Endothelial cell of hepatic sinusoid (primary cell): Measurements from ENCODE around the gene FGD4.

Experiments used
- in situ Hi-C: cut with HindIII; loops from 2 replicates; pipeline ENCODE4 v1.10.0; 2017; ENCODE audit warnings: low sequenced_read_pairs

The FGD4 gene

DNA sequence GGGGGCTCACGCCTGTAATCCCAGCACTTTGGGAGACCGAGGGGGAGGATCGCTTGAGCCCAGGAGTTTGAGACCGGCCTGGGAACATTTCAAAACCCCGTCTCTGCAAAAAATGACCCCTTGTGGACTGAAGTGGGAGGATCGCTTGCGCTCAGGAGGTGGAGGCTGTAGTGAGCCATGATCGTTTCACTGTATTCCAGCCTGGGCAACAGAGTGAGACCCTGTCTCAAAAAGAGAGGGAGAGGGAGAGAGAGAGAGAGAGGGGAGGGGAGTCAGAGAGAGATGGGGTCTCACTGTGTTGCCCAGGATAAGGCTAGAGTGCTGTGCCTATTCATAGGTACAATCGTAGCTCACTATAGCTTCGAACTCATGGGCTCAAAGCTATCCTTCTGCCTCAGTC is 2.8 kb downstream of the FGD4 start:
- in situ Hi-C loops, result no loop called here

DNA sequence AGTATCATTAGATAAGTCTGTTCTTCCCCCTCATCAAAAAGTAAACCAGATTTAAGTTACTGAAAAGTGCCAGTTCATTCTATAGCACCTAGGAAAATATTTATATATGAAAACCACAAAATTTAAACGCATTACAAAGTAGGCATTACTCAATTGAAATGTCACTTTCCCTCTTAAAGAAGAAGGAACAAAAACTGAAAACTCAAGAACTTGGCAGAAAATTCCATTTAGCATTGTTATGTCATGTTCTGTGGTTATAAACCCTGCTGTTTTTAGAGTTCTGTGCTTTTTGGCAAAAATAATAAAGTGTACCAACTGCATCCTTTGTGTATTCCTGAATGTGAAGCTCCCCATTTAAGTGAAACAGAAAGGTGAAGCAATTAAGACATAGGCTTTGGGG is 3.6 kb downstream of the FGD4 start:
- in situ Hi-C loops, result no loop called here

DNA sequence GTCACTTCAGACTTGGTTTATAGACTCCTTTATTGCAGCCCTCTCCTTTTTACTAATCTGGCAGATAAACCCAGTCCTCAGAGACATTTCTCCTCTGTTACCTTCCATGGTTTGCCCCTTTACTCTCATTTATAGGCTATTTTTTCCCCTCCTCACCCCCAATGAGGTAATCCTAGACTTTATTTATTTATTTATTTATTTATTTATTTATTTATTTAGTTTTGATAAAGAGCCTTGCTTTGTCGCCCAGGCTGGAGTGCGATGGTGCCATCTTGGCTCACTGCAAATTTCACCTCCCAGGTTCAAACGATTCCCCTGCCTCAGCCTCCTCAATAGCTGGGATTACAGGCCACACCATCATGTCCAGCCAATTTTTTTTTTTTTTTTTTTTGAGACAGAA is 8.4 kb downstream of the FGD4 start:
- in situ Hi-C loops, result no loop called here

DNA sequence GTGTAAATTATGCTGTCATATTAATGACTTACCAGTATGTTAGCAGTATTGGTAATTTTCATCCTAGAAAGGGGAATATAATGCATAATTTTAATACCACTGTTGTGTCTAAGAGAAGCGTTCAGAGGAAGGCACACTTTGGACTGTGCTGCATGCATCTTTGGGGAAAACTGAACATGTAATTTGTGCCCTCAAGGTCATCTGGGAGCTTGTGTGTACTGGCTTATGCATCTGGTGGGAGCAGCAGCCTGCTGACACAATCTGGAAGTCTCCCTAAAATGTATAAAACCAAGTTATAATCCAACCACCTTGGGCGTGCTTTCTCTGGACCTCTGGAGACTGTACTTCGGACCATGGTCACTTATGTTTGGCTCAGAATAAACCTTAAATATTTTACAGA is 14.1 kb downstream of the FGD4 start:
- in situ Hi-C loops, result no loop called here

DNA sequence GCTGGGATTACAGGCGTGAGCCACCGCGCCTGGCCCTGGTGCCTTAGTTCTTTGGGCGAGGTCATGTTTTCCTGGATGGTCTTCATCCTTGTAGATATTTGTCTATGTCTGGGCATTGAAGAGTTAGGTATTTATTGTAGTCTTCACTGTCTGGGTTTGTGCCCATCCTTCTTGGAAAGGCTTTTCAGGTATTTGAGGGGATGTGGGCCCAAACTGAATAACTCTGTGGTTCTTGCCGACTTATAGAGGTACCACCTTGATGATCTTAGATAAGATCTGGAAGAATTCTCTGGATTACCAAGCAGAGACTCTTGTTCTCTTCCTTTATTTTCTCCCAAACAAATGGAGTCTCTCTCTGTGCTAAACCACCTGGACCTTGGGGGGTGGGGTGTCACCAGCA is 18.9 kb downstream of the FGD4 start:
- in situ Hi-C loops, result no loop called here

DNA sequence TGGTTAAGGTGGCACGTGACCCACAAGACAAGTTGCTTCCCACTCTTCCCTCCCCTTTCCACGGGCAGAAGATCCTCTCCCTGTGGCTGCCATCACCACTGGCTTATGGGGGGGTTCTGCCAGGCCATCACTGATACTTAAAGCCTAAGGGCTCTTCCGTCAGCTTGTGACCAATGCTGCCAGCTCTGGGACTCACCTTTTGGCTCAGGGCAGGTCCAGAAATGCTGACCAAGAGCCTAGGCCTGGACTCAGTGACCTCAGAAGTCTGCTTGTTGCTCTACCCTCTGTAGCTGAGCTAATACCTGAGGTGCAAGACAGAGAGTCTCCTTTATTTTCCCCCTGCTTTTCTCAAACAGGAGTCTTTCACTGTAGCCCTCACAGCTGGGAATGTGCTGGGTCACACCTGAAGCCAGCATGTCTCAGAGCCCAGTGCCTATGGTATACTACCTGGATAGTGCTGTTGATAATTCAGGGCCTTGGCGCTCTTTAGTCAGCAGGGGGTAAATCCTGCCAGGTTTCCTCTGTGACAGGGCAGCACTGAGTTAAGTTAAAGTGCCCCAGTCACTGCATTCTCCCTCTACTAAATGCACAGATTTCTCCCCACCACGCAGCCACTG is 19.7 kb downstream of the FGD4 start:
- in situ Hi-C loops, result no loop called here

DNA sequence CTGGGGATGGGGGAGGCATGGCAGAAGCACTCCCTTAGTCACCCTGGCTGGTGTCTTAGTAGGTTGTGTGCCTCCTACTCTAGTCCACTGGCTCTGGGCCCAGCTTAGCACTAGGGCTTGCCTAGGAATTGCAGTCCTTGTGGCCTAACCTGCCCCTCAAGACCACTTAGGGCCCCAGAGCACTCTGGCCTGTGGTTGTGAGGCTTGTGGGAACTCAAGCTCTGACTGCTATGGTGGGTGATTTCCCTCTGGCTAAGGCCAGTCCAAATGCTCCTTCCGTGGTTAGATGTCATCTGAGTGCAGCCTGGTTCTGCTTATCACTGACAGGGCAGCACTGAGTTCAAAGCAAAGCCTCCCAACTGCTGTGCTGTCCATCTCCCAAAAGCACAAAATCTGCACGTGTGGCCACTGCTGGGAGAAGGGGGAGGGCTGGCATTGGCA is 20.2 kb downstream of the FGD4 start:
- in situ Hi-C loops, result no loop called here

DNA sequence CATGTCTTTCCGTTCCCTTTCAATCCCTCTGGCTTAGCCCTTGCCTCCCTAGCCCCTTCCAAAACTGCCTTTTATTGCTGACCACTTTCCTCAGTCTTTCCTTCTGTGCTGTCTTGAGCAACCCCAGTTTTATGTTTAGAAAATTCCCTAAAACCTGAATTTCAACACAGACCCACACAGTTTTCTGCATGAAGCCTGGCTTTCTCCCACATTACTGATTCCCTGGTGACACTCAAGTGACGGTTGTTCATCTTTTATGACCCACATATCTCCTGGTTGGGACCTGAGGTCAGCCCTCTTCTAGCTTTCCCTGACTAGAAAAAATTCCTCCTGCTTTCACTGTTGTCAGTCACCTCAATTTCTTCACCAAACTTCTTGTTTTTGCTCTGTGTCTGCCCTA is 21.0 kb downstream of the FGD4 start:
- in situ Hi-C loops, result no loop called here

DNA sequence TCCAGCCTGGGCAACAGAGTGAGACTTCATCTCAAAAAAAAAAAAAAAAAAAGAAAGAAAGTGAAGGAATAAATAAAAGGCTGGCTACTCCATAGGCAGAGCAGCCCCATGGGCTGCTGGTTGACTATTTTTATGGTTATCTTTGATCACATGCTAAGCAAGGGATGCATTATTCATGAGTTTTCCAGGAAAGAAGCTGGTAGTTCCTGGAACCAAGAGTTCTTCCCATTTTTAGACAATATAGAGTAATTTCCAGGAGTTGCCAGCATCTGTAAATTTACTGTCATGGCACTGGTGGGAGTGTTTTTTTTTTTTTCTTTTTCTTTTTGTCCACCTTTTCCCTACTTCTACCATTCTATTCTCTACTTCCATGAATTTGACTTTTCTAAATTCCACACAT is 24.2 kb downstream of the FGD4 start:
- in situ Hi-C loops, result no loop called here

DNA sequence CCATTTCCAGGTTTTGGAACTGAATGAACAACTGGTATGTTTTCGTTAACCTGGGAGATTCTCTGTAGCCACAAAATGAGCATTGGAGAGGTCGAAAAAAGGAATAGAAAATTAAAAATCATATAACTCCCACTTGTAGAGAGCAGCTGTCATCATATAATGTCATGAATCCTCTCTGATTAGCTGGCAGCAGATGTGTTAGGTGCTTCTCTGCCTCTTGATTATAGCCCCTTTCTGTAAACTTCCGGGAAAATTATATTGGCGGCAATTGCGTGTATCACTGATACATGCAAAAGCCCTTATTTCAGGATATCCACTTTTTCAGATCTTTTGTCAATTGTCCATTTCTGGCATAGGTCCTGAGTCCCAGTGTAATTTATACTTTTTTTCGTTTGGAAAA is 31.7 kb downstream of the FGD4 start:
- in situ Hi-C loops, result no loop called here

DNA sequence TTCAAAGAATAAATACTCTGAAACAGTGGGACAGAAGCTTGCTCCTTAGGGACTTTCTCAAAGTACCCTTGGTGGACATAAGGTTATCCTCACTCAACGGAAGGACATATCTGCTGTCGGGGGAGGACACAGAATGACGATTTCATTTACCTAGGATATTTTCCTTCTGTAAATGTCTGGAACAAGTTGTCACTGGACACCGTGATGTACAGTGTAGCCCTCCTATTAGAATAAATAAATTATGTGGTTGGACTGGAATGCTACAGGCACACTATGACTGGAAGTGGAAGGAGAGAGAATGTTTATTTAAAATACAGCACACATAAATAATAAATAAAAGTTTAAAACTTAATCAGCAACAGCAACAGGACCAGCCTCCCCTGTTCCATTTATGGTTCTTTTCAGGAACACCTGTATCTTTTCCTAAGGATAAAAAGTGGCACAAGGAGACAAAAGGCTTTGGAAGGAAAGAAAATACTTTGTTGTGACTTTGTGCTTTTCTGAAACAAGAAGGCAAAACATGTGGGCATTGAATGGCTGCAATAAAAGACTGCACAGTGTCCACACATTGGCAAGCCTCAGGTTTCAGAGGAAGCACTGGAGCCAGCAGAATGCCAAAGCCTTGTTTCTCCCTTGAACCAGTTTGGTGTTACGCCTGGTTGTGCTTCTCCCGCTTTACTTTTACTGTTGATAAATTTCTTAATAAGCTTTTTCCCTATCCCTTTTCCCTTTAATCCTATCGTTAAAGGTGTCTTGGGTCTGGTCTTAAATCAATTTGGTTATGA is 36.8 kb downstream of the FGD4 start:
- in situ Hi-C loops, result loop anchor here (5.0 kb wide), 2 partner anchors 66 to 101 kb away; no protein-coding TSS in a partner anchor

DNA sequence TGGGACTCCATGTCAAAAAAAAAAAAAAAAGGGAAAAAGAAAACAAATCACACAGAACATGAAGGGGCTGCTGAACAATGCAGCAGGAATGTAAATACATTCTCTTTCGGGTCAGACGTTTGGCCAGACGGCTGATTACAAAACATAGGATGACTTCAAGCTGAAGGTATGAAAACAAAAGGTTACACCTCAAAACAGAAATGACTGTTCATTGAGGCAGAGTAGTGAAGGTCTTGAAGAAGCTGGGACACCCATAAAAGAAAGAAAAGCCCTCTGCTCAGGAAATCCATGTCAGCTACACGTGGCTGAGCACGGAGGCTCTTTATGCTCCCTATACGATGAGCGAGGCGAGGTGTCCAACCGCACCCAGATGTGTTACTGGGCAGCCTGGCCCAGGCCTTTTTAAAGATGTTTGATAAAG is 37.7 kb downstream of the FGD4 start:
- in situ Hi-C loops, result loop anchor here (5.0 kb wide), 2 partner anchors 65 to 100 kb away; no protein-coding TSS in a partner anchor

DNA sequence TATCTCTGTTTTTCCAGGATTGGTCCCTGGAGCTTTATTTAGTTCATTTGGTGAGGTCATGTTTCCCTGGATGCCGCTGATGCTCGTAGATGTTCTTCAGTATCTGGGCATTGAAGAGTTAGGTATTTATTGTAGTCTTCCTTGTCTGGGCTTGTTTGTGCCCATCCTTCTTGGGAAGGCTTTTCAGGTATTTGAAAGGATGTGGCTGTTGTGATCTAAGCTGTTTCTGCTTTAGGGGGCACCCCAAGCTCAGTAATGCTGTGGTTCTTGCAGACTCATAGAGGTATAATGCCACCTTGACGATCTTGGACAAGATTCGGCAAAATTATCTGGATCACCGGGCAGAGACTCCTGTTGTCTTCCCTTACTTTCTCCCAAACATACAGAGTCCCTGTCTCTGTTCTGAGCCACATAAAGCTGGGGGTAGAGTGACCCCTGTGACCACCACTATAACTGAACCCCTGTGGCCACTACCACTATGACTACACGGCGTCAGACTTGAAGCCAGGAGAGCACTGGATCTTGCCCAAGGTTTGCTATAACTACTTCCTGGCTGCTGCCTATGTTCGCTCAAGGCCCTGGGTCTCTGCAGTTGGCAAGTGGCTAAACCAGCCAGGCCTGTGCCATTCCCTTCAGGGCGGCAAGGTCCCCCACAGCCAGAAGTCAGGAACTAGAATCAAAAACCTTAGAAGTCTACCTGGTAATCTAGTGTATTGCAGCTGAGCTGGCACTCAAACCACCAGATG is 40.9 kb downstream of the FGD4 start:
- in situ Hi-C loops, result no loop called here

DNA sequence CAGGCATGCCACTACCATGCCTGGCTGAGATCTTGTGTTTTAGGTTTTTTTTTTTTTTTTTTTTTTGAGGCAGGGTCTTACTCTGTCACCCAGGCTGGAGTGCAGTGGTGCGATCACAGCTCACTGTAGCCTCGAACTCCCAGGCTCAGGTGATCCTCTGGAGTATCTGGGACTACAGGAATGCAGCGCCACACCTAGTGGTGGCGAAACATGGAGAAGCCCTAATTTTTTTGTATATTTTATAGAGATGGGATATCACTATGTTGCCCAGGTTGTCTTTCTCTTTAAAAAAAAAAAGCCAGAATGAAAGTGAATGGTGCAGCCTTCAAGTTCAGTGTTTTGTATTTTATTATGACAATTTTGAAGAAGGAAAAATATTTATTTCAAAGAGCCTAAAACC is 44.1 kb downstream of the FGD4 start:
- in situ Hi-C loops, result no loop called here

DNA sequence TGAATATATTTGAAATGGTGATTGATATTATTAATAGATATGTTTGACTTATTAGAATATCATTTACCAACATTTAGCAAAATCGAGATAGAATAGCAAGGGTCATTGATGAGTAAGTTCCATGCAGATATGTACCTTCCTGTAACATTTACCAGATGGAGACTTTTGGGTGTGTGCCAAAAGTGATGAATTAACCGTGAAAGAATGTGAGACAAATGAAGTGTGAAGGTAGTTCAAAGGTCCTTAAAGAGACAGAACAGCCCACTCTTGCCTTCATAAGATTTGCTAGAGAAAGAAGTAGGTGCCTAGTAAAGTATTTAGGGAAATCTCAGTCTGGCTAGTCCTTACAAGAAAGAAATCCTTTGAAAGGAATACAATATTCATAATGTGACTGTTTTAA is 45.5 kb downstream of the FGD4 start:
- in situ Hi-C loops, result no loop called here

DNA sequence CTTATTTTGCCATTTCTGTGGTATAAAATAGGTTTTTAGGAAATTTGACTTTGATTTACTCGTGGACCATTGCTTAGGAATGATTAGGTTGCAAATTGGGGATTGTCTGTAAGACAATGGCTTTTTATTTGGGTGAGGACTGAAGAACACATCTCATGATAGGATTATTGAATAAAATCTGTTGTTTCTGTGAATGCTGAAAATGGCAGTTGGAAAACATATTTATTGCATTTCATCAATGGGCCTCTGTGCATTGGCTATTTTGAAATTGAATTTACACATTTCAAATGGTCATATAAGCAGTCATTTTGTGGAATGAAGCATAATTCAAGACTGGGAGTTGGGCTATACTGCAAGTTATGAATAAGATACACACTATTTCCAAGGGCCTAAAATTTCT is 46.0 kb downstream of the FGD4 start:
- in situ Hi-C loops, result no loop called here

DNA sequence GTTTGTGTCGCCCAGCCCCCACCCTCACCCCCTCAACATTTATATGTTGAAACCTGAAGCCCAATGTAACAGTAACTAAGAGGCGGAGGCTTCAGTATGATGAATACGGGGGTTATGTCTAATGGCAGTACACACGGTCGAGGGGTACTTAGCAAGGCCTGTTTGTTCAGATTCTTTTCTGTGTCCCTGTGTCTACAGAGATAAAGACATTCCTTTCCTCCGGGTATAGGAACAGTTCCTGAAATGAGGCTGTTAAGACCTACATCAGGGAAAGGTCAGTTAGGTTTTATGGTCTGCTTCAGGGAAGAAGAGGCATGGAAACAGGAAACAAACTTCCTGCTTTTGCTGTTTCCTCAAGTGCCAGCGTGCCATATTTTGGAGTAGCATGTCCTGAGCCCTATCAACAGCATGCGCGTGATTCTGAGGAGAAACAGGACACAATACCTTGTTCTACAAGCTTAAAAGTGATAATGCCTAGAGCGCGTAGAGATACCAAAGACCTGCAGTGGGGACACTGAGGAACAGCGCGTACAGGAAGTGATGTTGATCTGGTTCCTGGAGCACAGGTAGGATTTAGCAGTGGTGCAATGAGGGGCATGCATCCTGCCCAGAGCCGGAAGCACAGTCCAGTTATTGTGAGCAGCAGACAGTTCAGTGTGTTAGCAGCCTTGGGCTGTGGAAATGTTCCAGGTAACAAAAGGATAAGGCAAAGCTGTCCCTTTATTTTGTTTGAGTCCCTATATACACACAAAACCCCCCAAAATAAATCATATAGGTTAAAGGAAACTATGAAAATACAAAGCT is 47.2 kb downstream of the FGD4 start:
- in situ Hi-C loops, result no loop called here

DNA sequence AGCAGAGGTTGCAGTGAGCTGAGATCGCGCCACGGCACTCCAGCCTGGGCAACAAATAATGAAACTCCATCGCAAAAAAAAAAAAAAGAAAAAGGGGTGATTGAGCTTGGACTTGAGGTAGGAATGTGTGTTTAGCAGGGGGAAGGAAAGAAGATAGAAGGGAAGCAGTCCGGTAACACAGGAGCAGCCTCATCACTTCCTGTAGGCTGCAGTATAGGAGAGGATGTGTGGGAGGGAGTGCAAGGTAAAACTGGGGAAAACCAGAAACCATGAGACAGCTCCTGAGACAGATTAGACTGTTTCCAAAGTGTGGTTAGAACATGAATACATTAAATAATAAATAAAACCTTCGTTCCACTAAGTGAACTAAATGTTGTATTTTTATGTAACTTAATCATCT is 49.2 kb downstream of the FGD4 start:
- in situ Hi-C loops, result no loop called here

DNA sequence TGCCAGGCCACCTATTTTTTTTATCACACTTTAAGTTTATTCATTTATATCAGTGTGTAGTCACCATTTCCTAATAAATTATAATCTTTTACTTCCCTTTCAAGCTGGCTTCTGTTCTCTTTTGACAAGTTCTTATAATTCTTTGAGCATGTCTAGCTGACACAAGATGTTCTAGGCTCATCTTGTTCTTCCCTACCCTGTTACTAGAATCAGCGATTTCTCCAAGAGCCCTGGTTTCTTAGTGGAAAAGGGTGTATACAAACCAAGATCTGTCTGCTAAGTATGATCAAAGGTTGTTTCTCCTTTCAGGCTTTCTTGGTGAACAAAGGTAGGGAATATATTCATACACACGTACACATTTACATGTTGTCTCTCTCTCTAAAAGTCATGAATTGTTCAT is 51.0 kb downstream of the FGD4 start:
- in situ Hi-C loops, result loop anchor here (5.0 kb wide), 2 partner anchors 73 to 222 kb away; no protein-coding TSS in a partner anchor

DNA sequence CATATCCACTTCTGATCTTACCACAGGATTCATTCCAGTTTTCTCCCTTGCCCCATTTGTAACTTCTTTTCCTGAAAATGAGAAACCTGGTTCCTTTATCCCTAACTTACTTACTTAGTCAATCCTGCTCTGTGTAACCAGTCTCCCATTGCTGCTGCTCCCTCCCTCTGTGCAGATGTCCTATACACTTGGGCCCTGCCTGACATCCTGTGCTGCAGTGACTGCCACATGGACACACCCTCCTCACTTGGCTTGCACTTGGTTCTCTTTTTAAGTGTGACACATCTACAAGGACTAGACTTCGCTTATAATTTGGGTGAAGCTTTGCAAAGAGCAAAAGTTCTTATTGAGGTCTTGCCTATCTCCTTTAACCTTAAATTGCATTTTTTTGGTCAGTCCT is 51.4 kb downstream of the FGD4 start:
- in situ Hi-C loops, result loop anchor here (5.0 kb wide), 2 partner anchors 73 to 222 kb away; no protein-coding TSS in a partner anchor

DNA sequence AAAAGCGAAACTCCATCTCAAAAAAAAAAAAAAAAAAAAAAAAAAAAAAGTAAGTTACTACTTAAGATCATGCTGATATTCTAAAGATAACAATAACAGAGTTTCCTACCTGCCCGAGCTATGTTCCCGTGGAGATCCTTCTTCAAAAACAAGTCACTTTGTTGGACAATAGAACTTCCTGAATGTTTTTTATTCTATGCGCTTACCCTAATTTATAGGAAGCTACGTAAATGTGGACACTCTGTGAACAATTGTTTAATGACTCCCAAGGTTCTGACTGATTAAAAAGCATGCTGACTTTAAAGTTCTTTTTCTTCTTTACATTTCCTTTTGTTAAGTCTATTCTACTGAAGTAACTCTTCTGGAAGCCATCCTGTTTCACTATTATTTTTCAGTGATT is 52.5 kb downstream of the FGD4 start:
- in situ Hi-C loops, result loop anchor here (5.0 kb wide), 2 partner anchors 75 to 220 kb away; no protein-coding TSS in a partner anchor
